HepG2 (cell line): ENCODE data around the gene POU3F1. TPM values are rescaled to one million over a fixed set of nuclear protein-coding genes. Genes with fewer than 3 reads are reported as not detected.
A peak's percentile ranks its signal among the peaks of the same experiment; 100 is the strongest.

Experiments used
- ARHGAP35 ChIP-seq: sonication (generic); formaldehyde crosslinking; IDR thresholded peaks from 2 replicates; pipeline ENCODE4 v1.9.0; 2022; ENCODE audit warnings: mild to moderate bottlenecking, inconsistent platforms, moderate library complexity, missing genetic modification reagents, borderline replicate concordance
- FOXC1 ChIP-seq: sonication (generic); formaldehyde crosslinking; IDR thresholded peaks from 2 replicates; pipeline ENCODE4 v1.8.0; 2022; ENCODE audit warnings: mild to moderate bottlenecking, missing genetic modification reagents, borderline replicate concordance
- KLF13 ChIP-seq: sonication (generic); formaldehyde crosslinking; IDR thresholded peaks from 2 replicates; pipeline ENCODE4 v1.4.0; 2020; ENCODE audit warnings: mild to moderate bottlenecking, missing genetic modification reagents
- KLF9 ChIP-seq: IDR thresholded peaks from 2 replicates; pipeline ENCODE4 v1.6.1; 2016; ENCODE audit warnings: low read depth
- RBFOX2 ChIP-seq: fragments of 200-400 bp; formaldehyde crosslinking; IDR thresholded peaks from 2 replicates; pipeline ENCODE4 v1.6.1; 2017; ENCODE audit warnings: low read depth, mild to moderate bottlenecking, low read length
- TAF1 ChIP-seq: sonication (generic); formaldehyde crosslinking; IDR thresholded peaks from 2 replicates; pipeline ENCODE4 v1.4.0; 2020; ENCODE audit warnings: missing genetic modification reagents
- ZFP62 ChIP-seq: sonication (generic); formaldehyde crosslinking; IDR thresholded peaks from 2 replicates; pipeline ENCODE4 v1.4.0; 2020; ENCODE audit warnings: missing genetic modification reagents
- ZNF274 ChIP-seq: sonication (generic); formaldehyde crosslinking; IDR thresholded peaks from 2 replicates; pipeline ENCODE4 v1.5.1; 2020; ENCODE audit warnings: mild to moderate bottlenecking, missing genetic modification reagents
- ZNF317 ChIP-seq: sonication (generic); formaldehyde crosslinking; IDR thresholded peaks from 2 replicates; pipeline ENCODE4 v1.5.0; 2020; ENCODE audit warnings: mild to moderate bottlenecking, missing genetic modification reagents
- ZNF577 ChIP-seq: sonication (generic); formaldehyde crosslinking; IDR thresholded peaks from 2 replicates; pipeline ENCODE4 v1.4.0; 2020; ENCODE audit warnings: mild to moderate bottlenecking, low read depth, missing genetic modification reagents, borderline replicate concordance
- polyA plus RNA-seq, 8 experiments: library from polyadenylated mRNA; depleted of rRNA in 3 of 8; stranded (reverse) in 7 of 8; unstranded in 1 of 8; fragments of >200 nt; fragmentation: Illumina TruSeq in 4 of 8; extraction: Trizol in 4 of 8; gene quantifications; 2 replicates each; pipeline versions ENCODE4 v1.2.1 to v1.2.3, GENCODE V29; 2011 to 2016; ENCODE audit warnings: low read depth in 4 of 8, missing spikeins in 1 of 8, mixed read lengths in 1 of 8; ENCODE audit not compliant: insufficient read depth in 1 of 8
- total RNA-seq, 5 experiments: library from RNA; depleted of rRNA; stranded (reverse); fragments of >200 nt; fragmentation: Illumina TruSeq; extraction: Trizol; gene quantifications; 2 replicates each; pipeline ENCODE4 v1.2.3, GENCODE V29; 2016; ENCODE audit warnings: low read depth in 1 of 5
- TF ChIP-seq, protein P1 (sequence below), 2 experiments: fragments of 450-650 bp in 1 of 2; sonication (generic) in 1 of 2; formaldehyde crosslinking in 1 of 2; IDR thresholded peaks; 2 replicates each; pipeline versions ENCODE4 v1.6.1 to v1.8.0; 2016 to 2022; ENCODE audit warnings: antibody characterized with exemption in 1 of 2, mild to moderate bottlenecking in 1 of 2, missing genetic modification reagents in 1 of 2
- TF ChIP-seq, protein P2 (sequence below): sonication (generic); formaldehyde crosslinking; IDR thresholded peaks from 2 replicates; pipeline ENCODE4 v1.8.0; 2022; ENCODE audit warnings: missing genetic modification reagents, low read depth, mild to moderate bottlenecking, borderline replicate concordance

The POU3F1 gene
- total and polyA plus RNA-seq, 2 of the 13 experiments (the other 11 are each of a cell fraction or from before 2014, with no cell fraction given): not detected

DNA sequence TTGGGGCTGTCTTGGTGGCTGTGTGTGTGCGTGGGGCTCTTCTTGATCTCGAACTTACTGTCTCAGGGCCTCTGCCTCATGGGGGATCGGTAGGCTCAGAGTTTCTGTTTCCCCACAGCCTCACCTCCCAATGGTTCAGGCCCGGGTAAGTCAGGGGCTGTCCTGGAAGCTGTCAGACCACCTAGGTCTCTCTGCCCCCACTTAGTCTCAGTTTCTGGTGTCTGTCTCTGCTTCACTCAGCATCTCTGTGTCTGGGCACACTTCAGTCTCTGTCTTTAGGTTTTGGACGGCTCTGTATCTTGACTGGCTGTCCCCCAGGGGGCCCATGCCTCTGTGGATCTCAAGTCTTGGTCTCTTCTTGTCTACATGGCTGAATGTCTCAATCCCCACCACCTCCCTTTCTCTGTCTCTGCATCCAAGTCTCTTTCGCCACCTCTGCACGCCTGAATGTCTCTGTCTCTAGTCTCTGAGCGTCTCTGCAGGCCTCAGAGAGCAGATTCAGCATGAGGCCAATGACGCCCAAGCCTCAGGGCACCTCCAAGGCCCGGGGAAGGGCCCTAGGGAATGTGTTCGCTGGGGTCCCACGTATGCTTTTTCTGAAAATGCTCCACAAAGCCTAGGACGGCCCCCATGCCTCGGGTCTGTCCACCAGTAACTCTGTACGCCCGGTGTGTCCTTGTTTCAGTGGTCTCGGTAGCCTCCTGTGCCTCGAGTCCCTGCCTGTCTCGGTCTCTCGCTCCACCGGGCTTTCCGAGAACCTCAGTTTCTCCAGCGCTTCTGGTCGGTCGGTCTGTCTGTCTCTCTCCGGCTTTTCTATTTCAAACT is 42.1 kb downstream of the POU3F1 start (continued):
- TF ChIP-seq, protein P1, sequence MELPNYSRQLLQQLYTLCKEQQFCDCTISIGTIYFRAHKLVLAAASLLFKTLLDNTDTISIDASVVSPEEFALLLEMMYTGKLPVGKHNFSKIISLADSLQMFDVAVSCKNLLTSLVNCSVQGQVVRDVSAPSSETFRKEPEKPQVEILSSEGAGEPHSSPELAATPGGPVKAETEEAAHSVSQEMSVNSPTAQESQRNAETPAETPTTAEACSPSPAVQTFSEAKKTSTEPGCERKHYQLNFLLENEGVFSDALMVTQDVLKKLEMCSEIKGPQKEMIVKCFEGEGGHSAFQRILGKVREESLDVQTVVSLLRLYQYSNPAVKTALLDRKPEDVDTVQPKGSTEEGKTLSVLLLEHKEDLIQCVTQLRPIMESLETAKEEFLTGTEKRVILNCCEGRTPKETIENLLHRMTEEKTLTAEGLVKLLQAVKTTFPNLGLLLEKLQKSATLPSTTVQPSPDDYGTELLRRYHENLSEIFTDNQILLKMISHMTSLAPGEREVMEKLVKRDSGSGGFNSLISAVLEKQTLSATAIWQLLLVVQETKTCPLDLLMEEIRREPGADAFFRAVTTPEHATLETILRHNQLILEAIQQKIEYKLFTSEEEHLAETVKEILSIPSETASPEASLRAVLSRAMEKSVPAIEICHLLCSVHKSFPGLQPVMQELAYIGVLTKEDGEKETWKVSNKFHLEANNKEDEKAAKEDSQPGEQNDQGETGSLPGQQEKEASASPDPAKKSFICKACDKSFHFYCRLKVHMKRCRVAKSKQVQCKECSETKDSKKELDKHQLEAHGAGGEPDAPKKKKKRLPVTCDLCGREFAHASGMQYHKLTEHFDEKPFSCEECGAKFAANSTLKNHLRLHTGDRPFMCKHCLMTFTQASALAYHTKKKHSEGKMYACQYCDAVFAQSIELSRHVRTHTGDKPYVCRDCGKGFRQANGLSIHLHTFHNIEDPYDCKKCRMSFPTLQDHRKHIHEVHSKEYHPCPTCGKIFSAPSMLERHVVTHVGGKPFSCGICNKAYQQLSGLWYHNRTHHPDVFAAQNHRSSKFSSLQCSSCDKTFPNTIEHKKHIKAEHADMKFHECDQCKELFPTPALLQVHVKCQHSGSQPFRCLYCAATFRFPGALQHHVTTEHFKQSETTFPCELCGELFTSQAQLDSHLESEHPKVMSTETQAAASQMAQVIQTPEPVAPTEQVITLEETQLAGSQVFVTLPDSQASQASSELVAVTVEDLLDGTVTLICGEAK (IDR thresholded peaks at IDR 0.05): no peak
- TF ChIP-seq, protein P1 (CRISPR knock-in tag; IDR thresholded peaks at IDR 0.05): peak; percentile 26; the same call in 1 of the 2 replicates
- TF ChIP-seq TAF1 (CRISPR knock-in tag) (0 out of 2 replicates have a peak, but pooled peaks have one; percentile 9), ARHGAP35 (CRISPR knock-in tag) (no peak), ZNF274 (CRISPR knock-in tag) (0 out of 2 replicates have a peak, but pooled peaks have one; percentile 23), KLF13 (no peak), ZNF317 (CRISPR knock-in tag) (no peak), RBFOX2 (no peak), FOXC1 (CRISPR knock-in tag) (no peak), ZNF577 (no peak), KLF9 (CRISPR knock-in tag) (no peak), ZFP62 (CRISPR knock-in tag) (no peak)
- TF ChIP-seq, protein P2, sequence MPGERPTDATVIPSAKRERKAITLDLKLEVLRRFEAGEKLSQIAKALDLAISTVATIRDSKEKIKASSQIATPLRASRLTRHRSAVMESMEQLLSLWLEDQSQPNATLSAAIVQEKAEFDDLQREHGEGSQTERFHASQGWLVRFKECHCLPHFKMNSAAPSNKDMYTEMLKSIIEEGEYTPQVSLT (CRISPR knock-in tag): no peak
